Upper lobe of left lung (tissue), 4 donors: ENCODE results near the gene AGTPBP1.

Source experiments
- CTCF ChIP-seq, 6 experiments: fragments of 450-650 bp in 4 of 6; fragments of 200-600 bp in 2 of 6; sonication (generic) in 2 of 6; IDR thresholded peaks; one replicate each; pipeline ENCODE4 v1.5.1; 2016 to 2019; ENCODE audit warnings: antibody characterized with exemption in 6 of 6
- EP300 ChIP-seq, 4 donors: sonication (generic); formaldehyde crosslinking; IDR thresholded peaks; one replicate each; pipeline ENCODE4 v1.5.1; 2017; ENCODE audit warnings: antibody characterized with exemption in 4 of 4, control low read depth in 2 of 4
- POLR2A ChIP-seq, 4 donors: fragments of 450-650 bp; IDR thresholded peaks; one replicate each; pipeline ENCODE4 v1.5.1; 2016 to 2017; ENCODE audit warnings: antibody characterized with exemption in 4 of 4, mild to moderate bottlenecking in 2 of 4
- POLR2AphosphoS5 ChIP-seq, 2 donors: sonication (generic); formaldehyde crosslinking; IDR thresholded peaks; one replicate each; pipeline ENCODE4 v1.5.1; 2017; ENCODE audit warnings: antibody characterized with exemption in 2 of 2

- TF ChIP-seq POLR2AphosphoS5 (IDR thresholded peaks at IDR 0.05) (no peak), CTCF (IDR thresholded peaks at IDR 0.05) (no peak), POLR2A (IDR thresholded peaks at IDR 0.05) (no peak), EP300 (IDR thresholded peaks at IDR 0.05) (no peak)
Measured at GRCh38 chr9:85516455-85516854, 225.3 kb downstream of the AGTPBP1 start.
